GM12878 (cell line): ENCODE results near the gene TRDN. TPM values are rescaled to one million over a fixed set of nuclear protein-coding genes. Genes with fewer than 3 reads are reported as not detected.

Experiments
- ATAC-seq: fragments of 200-7000 bp; cut with Tn5 transposase; 3 replicates; pipeline ENCODE4 v1.9.1; 2020; ENCODE audit warnings: mild to moderate bottlenecking, moderate library complexity
- BruUV-seq: library from RNA; stranded (reverse); fragments of 400-500 nt; replicated peaks from 2 replicates; lab custom pipeline; 2021; lab: Mats Ljungman, UMichigan
- CTCF ChIA-PET: fragments of 300-600 bp; sonication (Branson Sonifier 250); formaldehyde crosslinking; extraction: SDS; loops from one replicate; lab custom pipeline; 2021; ENCODE audit warnings: inconsistent platforms; lab: Yijun Ruan, JAX
- POLR2A ChIA-PET: fragments of 350-600 bp; formaldehyde crosslinking; extraction: SDS; loops from one replicate; lab custom pipeline; 2021; ENCODE audit warnings: inconsistent platforms; lab: Charles Lee
- RAD21 ChIA-PET: fragments of 300-600 bp; sonication (Branson Sonifier 250); formaldehyde crosslinking; loops from one replicate; lab custom pipeline; 2023; ENCODE audit warnings: antibody characterized with exemption; ENCODE audit not compliant: unreplicated experiment; lab: Charles Lee
- SMC1A ChIA-PET: fragments of 300-600 bp; sonication (Branson Sonifier 250); formaldehyde crosslinking; loops from one replicate; lab custom pipeline; 2023; ENCODE audit not compliant: unreplicated experiment, uncharacterized antibody; lab: Charles Lee
- DNase-seq: peaks from one replicate; pipeline ENCODE4 v3.0.0-alpha.2; 2011; ENCODE audit warnings: low read depth, low spot score
- FAIRE-seq: peaks from 3 replicates; lab custom pipeline; 2011; peaks lifted over from hg19 to GRCh38; lab: Jason Lieb, UNC
- H2AFZ ChIP-seq: 2 replicates; pipeline ENCODE4 v1.6.0; 2011; ENCODE audit warnings: low read depth, low read length, control low read depth; ENCODE audit not compliant: control insufficient read depth
- H3K27ac ChIP-seq: 2 replicates; pipeline ENCODE4 v1.5.1; 2011; ENCODE audit warnings: control low read depth; ENCODE audit not compliant: control insufficient read depth, insufficient read depth
- H3K27me3 ChIP-seq, 2 experiments: replicated peaks in 1 of 2; 2 replicates each; pipeline versions ENCODE4 v1.6.0 to v1.6.1; 2011; ENCODE audit warnings: low read length in 1 of 2; ENCODE audit not compliant: control insufficient read depth in 2 of 2, insufficient read depth in 2 of 2
- H3K36me3 ChIP-seq, 2 experiments: 2 replicates each; pipeline ENCODE4 v1.5.1; 2011; ENCODE audit warnings: low read length in 1 of 2; ENCODE audit not compliant: control insufficient read depth in 2 of 2, insufficient read depth in 2 of 2
- H3K4me1 ChIP-seq: 2 replicates; pipeline ENCODE4 v1.6.1; 2011; ENCODE audit warnings: mild to moderate bottlenecking, low read length, moderate library complexity, mixed read lengths; ENCODE audit not compliant: control insufficient read depth, insufficient read depth
- H3K4me2 ChIP-seq: 2 replicates; pipeline ENCODE4 v1.6.0; 2011; ENCODE audit warnings: control low read depth; ENCODE audit not compliant: control insufficient read depth, insufficient read depth
- H3K4me3 ChIP-seq: fragments of 200-600 bp; sonication (generic); 2 replicates; pipeline ENCODE4 v1.5.1; 2016
- H3K79me2 ChIP-seq: 2 replicates; pipeline ENCODE4 v1.6.0; 2011; ENCODE audit warnings: low read length; ENCODE audit not compliant: control insufficient read depth, insufficient read depth
- H3K9ac ChIP-seq: 2 replicates; pipeline ENCODE4 v1.8.0; 2011; ENCODE audit warnings: low read length, control low read depth, mixed read lengths; ENCODE audit not compliant: control insufficient read depth, insufficient read depth
- H3K9me3 ChIP-seq: replicated peaks from 3 replicates; pipeline ENCODE4 v1.5.1; 2011; ENCODE audit warnings: mild to moderate bottlenecking, low read length; ENCODE audit not compliant: control insufficient read depth, insufficient read depth
- H4K20me1 ChIP-seq: 2 replicates; pipeline ENCODE4 v1.6.0; 2011; ENCODE audit not compliant: control insufficient read depth, insufficient read depth
- BMI1 ChIP-seq: fragments of 450-650 bp; IDR thresholded peaks from 2 replicates; pipeline ENCODE4 v1.6.1; 2016; ENCODE audit warnings: mild to moderate bottlenecking, moderate library complexity, borderline replicate concordance
- GABPA ChIP-seq: IDR thresholded peaks from 2 replicates; pipeline ENCODE4 v1.6.1; 2014; ENCODE audit warnings: antibody characterized with exemption, low read depth, mild to moderate bottlenecking, inconsistent platforms
- HCFC1 ChIP-seq: fragments of 150-350 bp; IDR thresholded peaks from 2 replicates; pipeline ENCODE4 v1.6.1; 2014; ENCODE audit warnings: low read length
- IKZF2 ChIP-seq, 2 experiments: fragments of 450-650 bp; IDR thresholded peaks; 2 replicates each; pipeline ENCODE4 v1.6.1; 2017; ENCODE audit warnings: mild to moderate bottlenecking in 2 of 2, moderate library complexity in 2 of 2
- MEF2A ChIP-seq: IDR thresholded peaks from 2 replicates; pipeline ENCODE4 v1.6.1; 2011; ENCODE audit warnings: low read depth, mild to moderate bottlenecking, low read length, moderate library complexity; ENCODE audit not compliant: insufficient read depth
- RB1 ChIP-seq: fragments of 450-650 bp; formaldehyde crosslinking; IDR thresholded peaks from 2 replicates; pipeline ENCODE4 v1.6.1; 2017; ENCODE audit warnings: mild to moderate bottlenecking, borderline replicate concordance
- SUPT20H ChIP-seq: IDR thresholded peaks from 2 replicates; pipeline ENCODE4 v1.6.1; 2011; ENCODE audit warnings: low read depth, mild to moderate bottlenecking, low read length, moderate library complexity, borderline replicate concordance; ENCODE audit not compliant: control insufficient read depth
- TCF3 ChIP-seq: IDR thresholded peaks from 2 replicates; pipeline ENCODE4 v1.6.1; 2012; ENCODE audit warnings: low read depth, mild to moderate bottlenecking, low read length, borderline replicate concordance; ENCODE audit not compliant: insufficient read depth
- WGBS: methylation state at CpG from one replicate; pipeline ENCODE4 v1.1.6; 2016; ENCODE audit warnings: low lambda C conversion rate; ENCODE audit not compliant: insufficient replicate concordance, insufficient coverage; ENCODE audit errors: missing lambda C conversion rate; 5-methylcytosine and 5-hydroxymethylcytosine counted together
- in situ Hi-C: fragments of 300-500 bp; cut with MboI; formaldehyde crosslinking; loops from 9 replicates; pipeline ENCODE4 v1.14.3; 2018; ENCODE audit warnings: mixed read lengths
- intact Hi-C: fragments of 100-400 bp; cut with micrococcal nuclease; formaldehyde crosslinking; loops from one replicate; pipeline ENCODE4 v1.14.2; 2022; ENCODE audit not compliant: unreplicated experiment
- polyA plus RNA-seq, 11 experiments: library from polyadenylated mRNA; depleted of rRNA in 4 of 11; unstranded in 6 of 11; stranded (reverse) in 5 of 11; fragments of >200 nt; fragmentation: Nextera tagmentation in 4 of 11; fragmentation: Illumina TruSeq in 1 of 11; extraction: Ambion mirVana in 4 of 11; extraction: Trizol in 1 of 11; gene quantifications; 1 replicate in 1 of 11; 2 replicates in 10 of 11; pipeline versions ENCODE4 v1.2.1 to v1.2.3, GENCODE V29; 2011 to 2016; ENCODE audit warnings: inconsistent platforms in 2 of 11, missing spikeins in 2 of 11, low read depth in 1 of 11
- total RNA-seq, 4 experiments: library from RNA; depleted of rRNA in 3 of 4; stranded (reverse); fragments of >200 nt in 3 of 4; fragmentation: Illumina TruSeq in 1 of 4; extraction: Trizol in 1 of 4; gene quantifications; 2 replicates each; pipeline versions ENCODE4 v1.2.1 to v1.2.3, GENCODE V29; 2013 to 2021
- TF ChIP-seq, protein P1 (sequence below): fragments of 450-650 bp; IDR thresholded peaks from 2 replicates; pipeline ENCODE4 v1.6.1; 2017; ENCODE audit warnings: mild to moderate bottlenecking, low read depth, inconsistent platforms; ENCODE audit not compliant: poor library complexity, severe bottlenecking
- TF ChIP-seq, protein P2 (sequence below): fragments of 450-650 bp; IDR thresholded peaks from 2 replicates; pipeline ENCODE4 v1.6.1; 2016; ENCODE audit warnings: mild to moderate bottlenecking
- TF ChIP-seq, protein P3 (sequence below): fragments of 450-650 bp; formaldehyde crosslinking; IDR thresholded peaks from 2 replicates; pipeline ENCODE4 v1.4.0; 2020; ENCODE audit warnings: mild to moderate bottlenecking, moderate library complexity
- TF ChIP-seq, protein P4 (sequence below): fragments of 450-650 bp; formaldehyde crosslinking; IDR thresholded peaks from 2 replicates; pipeline ENCODE4 v1.4.0; 2022; ENCODE audit warnings: mild to moderate bottlenecking, moderate library complexity

Gene TRDN
- total and polyA plus RNA-seq, 10 of the 15 experiments (the other 5 are each of a cell fraction or from before 2014, with no cell fraction given): not detected

DNA sequence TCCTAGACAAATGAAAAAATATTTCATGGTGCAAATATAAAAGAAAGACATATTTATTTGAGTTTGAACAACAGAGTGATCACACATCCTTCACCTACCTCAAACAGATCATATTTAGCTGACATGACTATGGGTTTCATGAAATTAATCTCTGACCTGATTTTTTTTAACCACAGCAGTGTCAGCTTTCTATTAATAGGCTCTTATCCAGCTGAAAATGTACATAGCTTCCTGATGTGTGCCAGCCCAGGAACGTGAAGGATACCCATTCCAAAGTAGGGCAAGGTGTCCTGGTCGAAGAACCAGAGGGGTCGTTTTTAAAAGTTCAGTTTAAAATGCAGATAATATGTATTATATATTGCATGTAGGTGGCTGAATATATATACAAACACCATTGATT, 19.8 kb downstream of the TRDN start:
- H3K9ac ChIP-seq: no peak overlapping the region
- no peaks in the 10 kb centered on the region for H3K4me1 ChIP-seq
- TF ChIP-seq, protein P1, sequence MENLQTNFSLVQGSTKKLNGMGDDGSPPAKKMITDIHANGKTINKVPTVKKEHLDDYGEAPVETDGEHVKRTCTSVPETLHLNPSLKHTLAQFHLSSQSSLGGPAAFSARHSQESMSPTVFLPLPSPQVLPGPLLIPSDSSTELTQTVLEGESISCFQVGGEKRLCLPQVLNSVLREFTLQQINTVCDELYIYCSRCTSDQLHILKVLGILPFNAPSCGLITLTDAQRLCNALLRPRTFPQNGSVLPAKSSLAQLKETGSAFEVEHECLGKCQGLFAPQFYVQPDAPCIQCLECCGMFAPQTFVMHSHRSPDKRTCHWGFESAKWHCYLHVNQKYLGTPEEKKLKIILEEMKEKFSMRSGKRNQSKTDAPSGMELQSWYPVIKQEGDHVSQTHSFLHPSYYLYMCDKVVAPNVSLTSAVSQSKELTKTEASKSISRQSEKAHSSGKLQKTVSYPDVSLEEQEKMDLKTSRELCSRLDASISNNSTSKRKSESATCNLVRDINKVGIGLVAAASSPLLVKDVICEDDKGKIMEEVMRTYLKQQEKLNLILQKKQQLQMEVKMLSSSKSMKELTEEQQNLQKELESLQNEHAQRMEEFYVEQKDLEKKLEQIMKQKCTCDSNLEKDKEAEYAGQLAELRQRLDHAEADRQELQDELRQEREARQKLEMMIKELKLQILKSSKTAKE: no peak
- TF ChIP-seq, protein P2, sequence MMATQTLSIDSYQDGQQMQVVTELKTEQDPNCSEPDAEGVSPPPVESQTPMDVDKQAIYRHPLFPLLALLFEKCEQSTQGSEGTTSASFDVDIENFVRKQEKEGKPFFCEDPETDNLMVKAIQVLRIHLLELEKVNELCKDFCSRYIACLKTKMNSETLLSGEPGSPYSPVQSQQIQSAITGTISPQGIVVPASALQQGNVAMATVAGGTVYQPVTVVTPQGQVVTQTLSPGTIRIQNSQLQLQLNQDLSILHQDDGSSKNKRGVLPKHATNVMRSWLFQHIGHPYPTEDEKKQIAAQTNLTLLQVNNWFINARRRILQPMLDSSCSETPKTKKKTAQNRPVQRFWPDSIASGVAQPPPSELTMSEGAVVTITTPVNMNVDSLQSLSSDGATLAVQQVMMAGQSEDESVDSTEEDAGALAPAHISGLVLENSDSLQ: no peak
- TF ChIP-seq BMI1 (no peak), SUPT20H (no peak), MEF2A (no peak), IKZF2 (IDR thresholded peaks at IDR 0.05) (no peak), GABPA (no peak), HCFC1 (no peak), TCF3 (no peak), RB1 (no peak)
- TF ChIP-seq, protein P3, sequence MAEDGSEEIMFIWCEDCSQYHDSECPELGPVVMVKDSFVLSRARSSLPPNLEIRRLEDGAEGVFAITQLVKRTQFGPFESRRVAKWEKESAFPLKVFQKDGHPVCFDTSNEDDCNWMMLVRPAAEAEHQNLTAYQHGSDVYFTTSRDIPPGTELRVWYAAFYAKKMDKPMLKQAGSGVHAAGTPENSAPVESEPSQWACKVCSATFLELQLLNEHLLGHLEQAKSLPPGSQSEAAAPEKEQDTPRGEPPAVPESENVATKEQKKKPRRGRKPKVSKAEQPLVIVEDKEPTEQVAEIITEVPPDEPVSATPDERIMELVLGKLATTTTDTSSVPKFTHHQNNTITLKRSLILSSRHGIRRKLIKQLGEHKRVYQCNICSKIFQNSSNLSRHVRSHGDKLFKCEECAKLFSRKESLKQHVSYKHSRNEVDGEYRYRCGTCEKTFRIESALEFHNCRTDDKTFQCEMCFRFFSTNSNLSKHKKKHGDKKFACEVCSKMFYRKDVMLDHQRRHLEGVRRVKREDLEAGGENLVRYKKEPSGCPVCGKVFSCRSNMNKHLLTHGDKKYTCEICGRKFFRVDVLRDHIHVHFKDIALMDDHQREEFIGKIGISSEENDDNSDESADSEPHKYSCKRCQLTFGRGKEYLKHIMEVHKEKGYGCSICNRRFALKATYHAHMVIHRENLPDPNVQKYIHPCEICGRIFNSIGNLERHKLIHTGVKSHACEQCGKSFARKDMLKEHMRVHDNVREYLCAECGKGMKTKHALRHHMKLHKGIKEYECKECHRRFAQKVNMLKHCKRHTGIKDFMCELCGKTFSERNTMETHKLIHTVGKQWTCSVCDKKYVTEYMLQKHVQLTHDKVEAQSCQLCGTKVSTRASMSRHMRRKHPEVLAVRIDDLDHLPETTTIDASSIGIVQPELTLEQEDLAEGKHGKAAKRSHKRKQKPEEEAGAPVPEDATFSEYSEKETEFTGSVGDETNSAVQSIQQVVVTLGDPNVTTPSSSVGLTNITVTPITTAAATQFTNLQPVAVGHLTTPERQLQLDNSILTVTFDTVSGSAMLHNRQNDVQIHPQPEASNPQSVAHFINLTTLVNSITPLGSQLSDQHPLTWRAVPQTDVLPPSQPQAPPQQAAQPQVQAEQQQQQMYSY (CRISPR knock-in tag): no peak
- TF ChIP-seq, protein P4, sequence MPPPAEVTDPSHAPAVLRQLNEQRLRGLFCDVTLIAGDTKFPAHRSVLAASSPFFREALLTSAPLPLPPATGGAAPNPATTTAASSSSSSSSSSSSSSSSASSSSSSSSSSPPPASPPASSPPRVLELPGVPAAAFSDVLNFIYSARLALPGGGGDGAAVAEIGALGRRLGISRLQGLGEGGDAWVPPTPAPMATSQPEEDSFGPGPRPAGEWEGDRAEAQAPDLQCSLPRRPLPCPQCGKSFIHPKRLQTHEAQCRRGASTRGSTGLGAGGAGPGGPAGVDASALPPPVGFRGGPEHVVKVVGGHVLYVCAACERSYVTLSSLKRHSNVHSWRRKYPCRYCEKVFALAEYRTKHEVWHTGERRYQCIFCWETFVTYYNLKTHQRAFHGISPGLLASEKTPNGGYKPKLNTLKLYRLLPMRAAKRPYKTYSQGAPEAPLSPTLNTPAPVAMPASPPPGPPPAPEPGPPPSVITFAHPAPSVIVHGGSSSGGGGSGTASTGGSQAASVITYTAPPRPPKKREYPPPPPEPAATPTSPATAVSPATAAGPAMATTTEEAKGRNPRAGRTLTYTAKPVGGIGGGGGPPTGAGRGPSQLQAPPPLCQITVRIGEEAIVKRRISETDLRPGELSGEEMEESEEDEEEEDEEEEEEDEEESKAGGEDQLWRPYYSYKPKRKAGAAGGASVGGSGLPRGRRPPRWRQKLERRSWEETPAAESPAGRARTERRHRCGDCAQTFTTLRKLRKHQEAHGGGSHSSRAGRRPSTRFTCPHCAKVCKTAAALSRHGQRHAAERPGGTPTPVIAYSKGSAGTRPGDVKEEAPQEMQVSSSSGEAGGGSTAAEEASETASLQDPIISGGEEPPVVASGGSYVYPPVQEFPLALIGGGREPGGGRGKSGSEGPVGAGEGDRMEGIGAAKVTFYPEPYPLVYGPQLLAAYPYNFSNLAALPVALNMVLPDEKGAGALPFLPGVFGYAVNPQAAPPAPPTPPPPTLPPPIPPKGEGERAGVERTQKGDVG: no peak
- no peaks in the 10 kb centered on the region for H3K9me3 ChIP-seq
- ATAC-seq (no peak), FAIRE-seq (no peak), DNase-seq (no peak)
- 4% methylated on average over 3 of the region's 3 CpGs for WGBS
- no peak overlapping the region for H3K4me3 ChIP-seq
- in situ Hi-C loops: no loop called here
- no peak overlapping the region for H3K27ac ChIP-seq
- SMC1A ChIA-PET: no interaction called here
- no peak overlapping the region for H3K4me2 ChIP-seq
- RAD21 ChIA-PET: no interaction called here
- CTCF ChIA-PET: no interaction called here
- H3K79me2 ChIP-seq: no peaks in the 10 kb centered on the region
- POLR2A ChIA-PET: no interaction called here
- H4K20me1 ChIP-seq: no peaks in the 10 kb centered on the region
- intact Hi-C loops: no loop called here
- no TSS peak for BruUV-seq
- no peaks in the 10 kb centered on the region for H3K36me3 ChIP-seq
- H3K27me3 ChIP-seq: no peaks in the 10 kb centered on the region
- no peak overlapping the region for H2AFZ ChIP-seq
